Activated CD4-positive, alpha-beta T cell treated with anti-CD3 and anti-CD28 coated beads, Interleukin-2, amount 50 U/mL, for 24 hours (primary cell): Measurements from ENCODE around the gene SHISA4.
"Not testable (repeated sequence)": the region's sequence is repeated elsewhere in the genome, so short reads cannot be mapped to it uniquely, and the experiment has no call there.

Experiments
- DNase-seq, 2 donors: peaks; one replicate each; pipeline ENCODE4 v3.0.0-alpha.2; 2020; ENCODE audit warnings: low read depth in 1 of 2, low spot score in 1 of 2

The SHISA4 gene

GRCh38 chr1:201888282-201889089 lies at the start of gene SHISA4:
Gene SHISA4 (plus strand): TSS chr1:201888898. CDS start chr1:201888995, 97 bp downstream.
- DNase-seq: no peak

GRCh38 chr1:201839089-201839488 lies 49.6 kb upstream of the SHISA4 start:
- DNase-seq: not testable (repeated sequence)

GRCh38 chr1:201840055-201840454 lies 48.6 kb upstream of the SHISA4 start:
- DNase-seq: no peak

GRCh38 chr1:201840490-201840889 lies 48.2 kb upstream of the SHISA4 start:
- no peak for DNase-seq

- DNase-seq: no peak
Measured at GRCh38 chr1:201841265-201841912, 47.3 kb upstream of the SHISA4 start.

GRCh38 chr1:201842472-201843027 lies 46.1 kb upstream of the SHISA4 start:
- no peak for DNase-seq

GRCh38 chr1:201845331-201846083 lies 43.2 kb upstream of the SHISA4 start:
- no peak for DNase-seq

GRCh38 chr1:201847150-201847549 lies 41.5 kb upstream of the SHISA4 start:
- no peak for DNase-seq

GRCh38 chr1:201848230-201848629 lies 40.5 kb upstream of the SHISA4 start:
- DNase-seq: no peak

- no peak for DNase-seq
Measured at GRCh38 chr1:201849372-201850052, 39.2 kb upstream of the SHISA4 start.

GRCh38 chr1:201850053-201850397 lies 38.7 kb upstream of the SHISA4 start:
- no peak for DNase-seq

GRCh38 chr1:201851949-201852348 lies 36.7 kb upstream of the SHISA4 start:
- no peak for DNase-seq

GRCh38 chr1:201856722-201857121 lies 32.0 kb upstream of the SHISA4 start:
- not testable (repeated sequence) for DNase-seq

GRCh38 chr1:201859424-201859823 lies 29.3 kb upstream of the SHISA4 start:
- DNase-seq: no peak

GRCh38 chr1:201861448-201861847 lies 27.2 kb upstream of the SHISA4 start:
- no peak for DNase-seq

GRCh38 chr1:201870397-201870796 lies 18.3 kb upstream of the SHISA4 start:
- DNase-seq: no peak

GRCh38 chr1:201874672-201875071 lies 14.0 kb upstream of the SHISA4 start:
- no peak for DNase-seq

- DNase-seq: no peak
Measured at GRCh38 chr1:201876148-201876818, 12.4 kb upstream of the SHISA4 start.

GRCh38 chr1:201877877-201878401 lies 10.8 kb upstream of the SHISA4 start:
- DNase-seq: no peak

- no peak for DNase-seq
Measured at GRCh38 chr1:201880928-201881571, 7.6 kb upstream of the SHISA4 start.
